IPS-20b (cell line): Measurements from ENCODE around the gene TMEM151B.

Experiments
- H3K27ac ChIP-seq: one replicate; pipeline ENCODE4 v1.5.1; 2013; ENCODE audit warnings: low read length
- H3K27me3 ChIP-seq: 2 replicates; pipeline ENCODE4 v1.6.1; 2013; ENCODE audit warnings: mild to moderate bottlenecking, low read length, inconsistent platforms; ENCODE audit not compliant: insufficient read depth
- H3K36me3 ChIP-seq: 2 replicates; pipeline ENCODE4 v1.6.1; 2013; ENCODE audit warnings: low read depth, mild to moderate bottlenecking, inconsistent platforms, low read length, moderate library complexity; ENCODE audit not compliant: insufficient read depth
- H3K4me1 ChIP-seq: 2 replicates; pipeline ENCODE4 v1.6.1; 2013; ENCODE audit warnings: mild to moderate bottlenecking, control low read depth, inconsistent platforms, low read length, moderate library complexity; ENCODE audit not compliant: insufficient read depth
- H3K4me3 ChIP-seq: 2 replicates; pipeline ENCODE4 v1.5.1; 2013; ENCODE audit warnings: mild to moderate bottlenecking, low read length, inconsistent platforms
- H3K9ac ChIP-seq: 2 replicates; pipeline ENCODE4 v1.6.1; 2013; ENCODE audit warnings: low read depth, mild to moderate bottlenecking, inconsistent platforms, low read length, moderate library complexity
- H3K9me3 ChIP-seq: 2 replicates; pipeline ENCODE4 v1.6.1; 2013; ENCODE audit warnings: mild to moderate bottlenecking, low read depth, low read length, inconsistent platforms; ENCODE audit not compliant: insufficient read depth

TMEM151B gene

GRCh38 chr6:44263354-44264100 lies 6.7 kb upstream of the TMEM151B start:
- peaks cover 8% of the 10 kb centered on the region for H3K27me3 ChIP-seq
- H3K4me3 ChIP-seq, result peak overlapping the region; percentile 85; the same call in 1 of the 2 replicates
- H3K36me3 ChIP-seq, result peaks cover 30% of the 10 kb centered on the region
- H3K27ac ChIP-seq, result no peak overlapping the region
- peaks cover 33% of the 10 kb centered on the region for H3K4me1 ChIP-seq
- H3K9me3 ChIP-seq, result no peaks in the 10 kb centered on the region
- peak overlapping the region; percentile 77; the same call in 1 of the 2 replicates for H3K9ac ChIP-seq

- peaks cover 36% of the 10 kb centered on the region for H3K4me1 ChIP-seq
- no peak overlapping the region for H3K27ac ChIP-seq
- H3K4me3 ChIP-seq, result peak overlapping the region; percentile 85
- H3K36me3 ChIP-seq, result peaks cover 21% of the 10 kb centered on the region
- peak overlapping the region; percentile 77; the same call in 1 of the 2 replicates for H3K9ac ChIP-seq
- peaks cover 17% of the 10 kb centered on the region for H3K27me3 ChIP-seq
- H3K9me3 ChIP-seq, result no peaks in the 10 kb centered on the region
These were observed 5.9 kb upstream of the TMEM151B start for GRCh38 chr6:44264154-44265006.

- H3K36me3 ChIP-seq, result peaks cover 14% of the 10 kb centered on the region
- H3K4me3 ChIP-seq, result peak within 1 kb of the TSS; percentile 85
- H3K9ac ChIP-seq, result peak within 1 kb of the TSS; percentile 77; the same call in 1 of the 2 replicates
- H3K27me3 ChIP-seq, result peaks cover 25% of the 10 kb centered on the region
- peaks cover 39% of the 10 kb centered on the region for H3K4me1 ChIP-seq
- no peak within 1 kb of the TSS for H3K27ac ChIP-seq
- H3K9me3 ChIP-seq, result no peaks in the 10 kb centered on the region
These were observed 5.1 kb upstream of the TMEM151B start, which contains the start of gene NFKBIE for GRCh38 chr6:44265007-44265721. TSS of gene NFKBIE (minus strand) at chr6:44265551. CDS start at chr6:44265346, 205 bp downstream.

- H3K27ac ChIP-seq, result no peak overlapping the region
- H3K4me1 ChIP-seq, result peaks cover 39% of the 10 kb centered on the region
- no peaks in the 10 kb centered on the region for H3K9me3 ChIP-seq
- H3K4me3 ChIP-seq, result peak overlapping the region; percentile 85; the same call in 1 of the 2 replicates
- H3K9ac ChIP-seq, result no peak overlapping the region
- 0 out of 2 replicates have a peak, but pooled peaks cover 9% of the 10 kb centered on the region for H3K36me3 ChIP-seq
- peaks cover 25% of the 10 kb centered on the region for H3K27me3 ChIP-seq
These were observed 4.5 kb upstream of the TMEM151B start for GRCh38 chr6:44265722-44266233.

DNA sequence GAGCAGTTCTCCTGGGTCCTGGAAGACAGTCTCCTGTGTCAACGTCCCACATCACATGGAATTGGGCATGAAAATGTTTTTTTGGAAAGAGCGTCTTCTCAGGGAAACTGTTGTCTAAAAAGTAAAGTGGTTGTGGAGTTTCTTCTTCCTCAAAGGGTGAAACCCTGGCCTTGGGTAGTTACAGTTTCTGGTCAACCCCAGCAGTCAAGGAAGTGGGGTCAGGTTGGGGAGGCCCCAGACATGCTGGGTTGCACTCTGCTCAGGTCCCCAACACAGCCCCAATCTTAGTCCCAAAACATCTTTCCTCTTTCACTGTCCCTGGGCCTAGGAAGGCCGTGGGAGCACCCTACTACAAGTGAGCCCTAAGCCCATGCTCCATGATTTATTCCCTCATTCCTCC lies 3.9 kb upstream of the TMEM151B start:
- peaks cover 25% of the 10 kb centered on the region for H3K27me3 ChIP-seq
- H3K4me1 ChIP-seq, result peaks cover 39% of the 10 kb centered on the region
- H3K9ac ChIP-seq, result no peak overlapping the region
- no peak overlapping the region for H3K4me3 ChIP-seq
- H3K36me3 ChIP-seq, result 0 out of 2 replicates have a peak, but pooled peaks cover 6% of the 10 kb centered on the region
- H3K9me3 ChIP-seq, result no peaks in the 10 kb centered on the region
- no peak overlapping the region for H3K27ac ChIP-seq

- no peaks in the 10 kb centered on the region for H3K9me3 ChIP-seq
- no peak overlapping the region for H3K27ac ChIP-seq
- H3K4me1 ChIP-seq, result peaks cover 38% of the 10 kb centered on the region
- H3K4me3 ChIP-seq, result no peak overlapping the region
- H3K36me3 ChIP-seq, result no peaks in the 10 kb centered on the region
- no peak overlapping the region for H3K9ac ChIP-seq
- peaks cover 33% of the 10 kb centered on the region for H3K27me3 ChIP-seq
These were observed 3.0 kb upstream of the TMEM151B start for GRCh38 chr6:44267252-44267651.

DNA sequence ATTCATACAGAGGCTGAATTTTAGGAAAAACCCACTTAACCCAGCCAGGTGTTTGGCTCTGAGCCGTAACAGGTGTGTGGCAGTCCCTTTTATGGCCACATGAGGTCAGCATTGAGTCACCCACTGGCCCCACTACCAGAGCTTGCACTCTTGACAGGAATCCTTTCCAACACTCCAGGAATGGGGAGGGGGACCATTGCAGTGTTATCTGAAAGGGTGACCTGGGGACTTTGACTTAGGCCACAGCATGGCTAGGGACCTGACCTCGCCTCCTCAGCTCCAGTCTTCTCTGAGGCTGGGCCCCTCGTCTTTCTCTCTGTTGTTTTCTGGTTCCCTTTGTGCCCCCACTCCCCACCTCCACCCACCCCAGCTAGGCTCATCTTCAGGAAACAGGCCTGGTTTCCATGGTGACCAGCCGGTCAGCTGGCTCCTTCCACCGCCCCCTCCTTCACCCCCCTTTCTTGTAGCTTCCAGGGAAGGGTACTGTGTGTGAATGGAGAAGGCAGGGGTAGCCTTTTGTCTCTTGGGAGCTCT lies 2.1 kb upstream of the TMEM151B start:
- Histone ChIP-seq H3K36me3 (no peaks in the 10 kb centered on the region), H3K27me3 (peaks cover 42% of the 10 kb centered on the region), H3K4me1 (peaks cover 29% of the 10 kb centered on the region), H3K4me3 (peak overlapping the region; percentile 14; the same call in 1 of the 2 replicates), H3K9ac (no peak overlapping the region; the same call in 1 of the 2 replicates), H3K27ac (no peak overlapping the region), H3K9me3 (no peaks in the 10 kb centered on the region)

GRCh38 chr6:44269178-44269920 lies 901 bp upstream of the TMEM151B start:
- H3K4me3 ChIP-seq, result peak overlapping the region; percentile 58
- peaks cover 17% of the 10 kb centered on the region; the same call in 1 of the 2 replicates for H3K4me1 ChIP-seq
- H3K27me3 ChIP-seq, result peaks cover 48% of the 10 kb centered on the region
- no peaks in the 10 kb centered on the region for H3K36me3 ChIP-seq
- H3K27ac ChIP-seq, result no peak overlapping the region
- H3K9ac ChIP-seq, result no peak overlapping the region; the same call in 1 of the 2 replicates
- no peaks in the 10 kb centered on the region for H3K9me3 ChIP-seq

DNA sequence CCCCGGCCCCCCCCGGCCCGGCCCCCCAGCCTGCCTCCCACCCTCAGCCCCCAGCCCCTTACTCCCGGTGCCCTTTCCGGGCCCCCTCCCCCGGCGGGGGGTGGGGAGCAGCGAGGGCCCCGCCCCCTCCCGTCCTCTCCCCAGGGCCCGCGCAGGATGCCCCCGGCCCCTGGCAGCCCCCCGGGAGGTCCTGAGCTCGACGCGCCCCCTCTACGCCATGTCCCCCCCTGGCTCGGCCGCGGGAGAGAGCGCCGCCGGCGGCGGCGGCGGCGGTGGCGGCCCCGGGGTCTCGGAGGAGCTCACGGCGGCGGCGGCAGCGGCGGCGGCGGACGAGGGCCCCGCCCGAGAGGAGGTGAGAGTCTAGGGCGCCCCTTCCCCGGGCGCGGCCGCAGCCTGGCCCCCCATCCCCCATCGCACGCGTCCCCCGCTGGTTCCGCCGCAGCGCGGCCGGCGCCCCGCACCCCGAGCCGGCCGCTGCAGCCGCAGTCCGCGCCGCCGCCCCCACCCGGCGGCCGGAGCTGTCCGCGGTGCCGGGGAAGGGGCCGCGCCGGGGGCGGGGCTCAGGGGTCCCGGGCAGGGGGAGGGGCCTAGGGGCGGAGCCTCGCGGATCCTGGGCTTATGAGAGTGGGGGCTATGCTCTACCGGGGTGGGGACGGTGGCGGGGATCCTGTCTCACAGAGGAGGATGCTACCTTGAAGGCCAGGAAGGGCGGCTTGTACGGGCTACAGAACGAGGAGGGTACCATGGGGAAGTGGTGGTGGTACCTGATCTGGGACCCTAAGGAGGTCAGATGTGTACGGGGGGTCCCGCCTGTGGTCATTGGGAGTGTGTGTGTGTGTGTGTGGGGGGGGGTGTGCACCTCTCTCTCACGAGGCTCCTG lies 516 bp downstream of the TMEM151B start:
- Histone ChIP-seq H3K9me3 (no peaks in the 10 kb centered on the region), H3K4me3 (peak overlapping the region; percentile 65), H3K4me1 (peaks cover 13% of the 10 kb centered on the region; the same call in 1 of the 2 replicates), H3K9ac (peak overlapping the region; percentile 19; the same call in 1 of the 2 replicates), H3K27me3 (peaks cover 54% of the 10 kb centered on the region), H3K36me3 (no peaks in the 10 kb centered on the region), H3K27ac (no peak overlapping the region)

DNA sequence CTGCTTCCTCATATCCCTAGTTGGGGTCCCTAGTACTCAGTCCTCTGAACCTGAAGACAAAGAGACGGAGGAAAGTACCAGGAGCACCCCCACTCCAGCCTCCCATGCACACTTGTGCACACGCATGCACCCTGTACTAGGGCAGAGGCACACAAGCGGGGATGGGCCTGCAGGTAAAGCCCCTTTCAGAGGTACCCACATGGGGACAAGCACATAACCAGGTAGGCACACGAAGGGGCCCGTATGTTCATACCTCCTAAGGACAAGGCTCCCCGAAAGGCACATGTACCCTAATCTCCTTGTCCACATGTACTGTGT lies 1.1 kb downstream of the TMEM151B start:
- Histone ChIP-seq H3K9ac (peak overlapping the region; percentile 19; the same call in 1 of the 2 replicates), H3K36me3 (no peaks in the 10 kb centered on the region), H3K27me3 (peaks cover 60% of the 10 kb centered on the region), H3K4me3 (peak overlapping the region; percentile 65), H3K9me3 (no peaks in the 10 kb centered on the region), H3K27ac (no peak overlapping the region), H3K4me1 (peaks cover 13% of the 10 kb centered on the region; the same call in 1 of the 2 replicates)
